GM21619 (cell line): ENCODE data around the gene DIP2A.
"Not testable (repeated sequence)": the region's sequence is repeated elsewhere in the genome, so short reads cannot be mapped to it uniquely, and the experiment has no call there.

Experiments used
- ATAC-seq: cut with Tn5 transposase; IDR thresholded peaks from one replicate; pipeline ENCODE4 v1.9.1; 2021; ENCODE audit not compliant: unreplicated experiment

The DIP2A gene

GRCh38 chr21:46518983-46519583 lies 60.4 kb downstream of the DIP2A start:
- no peak for ATAC-seq

- not testable (repeated sequence) for ATAC-seq
Measured at GRCh38 chr21:46527393-46527792, 68.7 kb downstream of the DIP2A start.

- no peak for ATAC-seq
Measured at GRCh38 chr21:46527801-46528200, 69.1 kb downstream of the DIP2A start.

- no peak for ATAC-seq
Measured at GRCh38 chr21:46532080-46532479, 73.4 kb downstream of the DIP2A start.

GRCh38 chr21:46537026-46537425 lies 78.3 kb downstream of the DIP2A start:
- no peak for ATAC-seq

- no peak for ATAC-seq
Measured at GRCh38 chr21:46538262-46538661, 79.6 kb downstream of the DIP2A start.

GRCh38 chr21:46538851-46539666 lies 80.4 kb downstream of the DIP2A start:
- no peak for ATAC-seq

GRCh38 chr21:46540087-46540710 lies 81.5 kb downstream of the DIP2A start:
- no peak for ATAC-seq

GRCh38 chr21:46542588-46543124 lies 84.0 kb downstream of the DIP2A start:
- ATAC-seq = no peak

GRCh38 chr21:46543306-46543705 lies 84.6 kb downstream of the DIP2A start:
- ATAC-seq = no peak

GRCh38 chr21:46544003-46544402 lies 85.3 kb downstream of the DIP2A start:
- ATAC-seq = no peak

- ATAC-seq = no peak
Measured at GRCh38 chr21:46544824-46545223, 86.1 kb downstream of the DIP2A start.

- ATAC-seq = no peak
Measured at GRCh38 chr21:46545363-46545762, 86.7 kb downstream of the DIP2A start.

- no peak for ATAC-seq
Measured at GRCh38 chr21:46545911-46546310, 87.2 kb downstream of the DIP2A start.

GRCh38 chr21:46546799-46547198 lies 88.1 kb downstream of the DIP2A start:
- ATAC-seq = no peak

- no peak for ATAC-seq
Measured at GRCh38 chr21:46549650-46550049, 91.0 kb downstream of the DIP2A start.

- ATAC-seq = no peak
Measured at GRCh38 chr21:46550116-46550941, 91.6 kb downstream of the DIP2A start.

GRCh38 chr21:46551636-46552241 lies 93.0 kb downstream of the DIP2A start:
- ATAC-seq = no peak

GRCh38 chr21:46552274-46552673 lies 93.6 kb downstream of the DIP2A start:
- ATAC-seq = no peak

- no peak for ATAC-seq
Measured at GRCh38 chr21:46552865-46553379, 94.2 kb downstream of the DIP2A start.
